H9 (cell line): Measurements from ENCODE around the gene CHMP1A. TPM values are rescaled to one million over a fixed set of nuclear protein-coding genes. Genes with fewer than 3 reads are reported as not detected.
A peak's percentile ranks its signal among the peaks of the same experiment; 100 is the strongest.

Source experiments
- DNase-seq: peaks from one replicate; pipeline ENCODE4 v3.0.0-alpha.2; 2017
- H2AFZ ChIP-seq: one replicate; pipeline ENCODE4 v1.6.1; 2013; ENCODE audit warnings: mild to moderate bottlenecking, low read length, control low read depth, moderate library complexity
- H2AK5ac ChIP-seq: 2 replicates; pipeline ENCODE4 v1.6.1; 2013; ENCODE audit warnings: low read length, control low read depth, mixed read lengths; ENCODE audit not compliant: insufficient read length
- H2BK120ac ChIP-seq: one replicate; pipeline ENCODE4 v1.6.1; 2013; ENCODE audit warnings: low read depth, mild to moderate bottlenecking, low read length, control low read depth, inconsistent platforms; ENCODE audit not compliant: poor library complexity, severe bottlenecking
- H2BK12ac ChIP-seq: 2 replicates; pipeline ENCODE4 v1.6.1; 2013; ENCODE audit warnings: low read length, control low read depth, mixed read lengths, low read depth; ENCODE audit not compliant: insufficient read length
- H2BK15ac ChIP-seq: 2 replicates; pipeline ENCODE4 v1.6.1; 2013; ENCODE audit warnings: low read depth, low read length, control low read depth
- H2BK20ac ChIP-seq: one replicate; pipeline ENCODE4 v1.6.1; 2013; ENCODE audit warnings: low read depth, mild to moderate bottlenecking, low read length, control low read depth, inconsistent platforms; ENCODE audit not compliant: poor library complexity, severe bottlenecking
- H2BK5ac ChIP-seq: 2 replicates; pipeline ENCODE4 v1.6.1; 2013; ENCODE audit warnings: low read length, control low read depth, mixed read lengths; ENCODE audit not compliant: insufficient read length
- H3K14ac ChIP-seq: 2 replicates; pipeline ENCODE4 v1.6.1; 2013; ENCODE audit warnings: low read length, control low read depth; ENCODE audit not compliant: insufficient read depth
- H3K18ac ChIP-seq: 2 replicates; pipeline ENCODE4 v1.6.1; 2013; ENCODE audit warnings: low read depth, mild to moderate bottlenecking, mixed read lengths, low read length, control low read depth; ENCODE audit not compliant: insufficient read length
- H3K23ac ChIP-seq: 2 replicates; pipeline ENCODE4 v1.6.1; 2013; ENCODE audit warnings: low read length, control low read depth, mixed read lengths, low read depth; ENCODE audit not compliant: insufficient read length
- H3K23me2 ChIP-seq: 2 replicates; pipeline ENCODE4 v1.6.1; 2013; ENCODE audit warnings: low read depth, mild to moderate bottlenecking, mixed read lengths, low read length, control low read depth; ENCODE audit not compliant: insufficient read length, poor library complexity, severe bottlenecking
- H3K27ac ChIP-seq: 2 replicates; pipeline ENCODE4 v1.5.1; 2013; ENCODE audit warnings: low read length, control low read depth, mixed read lengths, low read depth; ENCODE audit not compliant: insufficient read length
- H3K27me3 ChIP-seq: 2 replicates; pipeline ENCODE4 v1.6.1; 2013; ENCODE audit warnings: low read length, control low read depth, inconsistent platforms; ENCODE audit not compliant: insufficient read depth
- H3K4ac ChIP-seq: 2 replicates; pipeline ENCODE4 v1.6.1; 2013; ENCODE audit warnings: low read depth, mild to moderate bottlenecking, control low read depth, inconsistent platforms, low read length, moderate library complexity
- H3K4me1 ChIP-seq: 2 replicates; pipeline ENCODE4 v1.6.1; 2013; ENCODE audit warnings: low read length, control low read depth, inconsistent platforms; ENCODE audit not compliant: insufficient read depth
- H3K4me2 ChIP-seq: 2 replicates; pipeline ENCODE4 v1.6.1; 2013; ENCODE audit warnings: low read length, control low read depth, mixed read lengths; ENCODE audit not compliant: insufficient read length, insufficient read depth
- H3K56ac ChIP-seq: 2 replicates; pipeline ENCODE4 v1.6.1; 2013; ENCODE audit warnings: low read depth, mild to moderate bottlenecking, mixed read lengths, low read length, control low read depth; ENCODE audit not compliant: insufficient read length
- H3K79me1 ChIP-seq: 2 replicates; pipeline ENCODE4 v1.6.1; 2013; ENCODE audit warnings: low read depth, mild to moderate bottlenecking, moderate library complexity, low read length, control low read depth, inconsistent platforms; ENCODE audit not compliant: insufficient read depth, poor library complexity, severe bottlenecking
- H3K79me2 ChIP-seq: 2 replicates; pipeline ENCODE4 v1.6.1; 2013; ENCODE audit warnings: low read length, control low read depth, inconsistent platforms; ENCODE audit not compliant: insufficient read depth
- H3K9ac ChIP-seq: 2 replicates; pipeline ENCODE4 v1.6.1; 2013; ENCODE audit warnings: low read length, control low read depth, mixed read lengths; ENCODE audit not compliant: insufficient read length; ENCODE audit errors: extremely low read depth
- H3K9me3 ChIP-seq: one replicate; pipeline ENCODE4 v1.6.1; 2013; ENCODE audit warnings: low read depth, low read length, inconsistent platforms; ENCODE audit not compliant: control insufficient read depth
- H3T11ph ChIP-seq: one replicate; pipeline ENCODE4 v1.6.1; 2013; ENCODE audit warnings: mild to moderate bottlenecking, low read length, control low read depth, inconsistent platforms
- H4K20me1 ChIP-seq: one replicate; pipeline ENCODE4 v1.6.1; 2013; ENCODE audit not compliant: control insufficient read depth, insufficient read length, insufficient read depth
- H4K5ac ChIP-seq: 2 replicates; pipeline ENCODE4 v1.6.1; 2013; ENCODE audit warnings: low read depth, mild to moderate bottlenecking, mixed read lengths, low read length, control low read depth; ENCODE audit not compliant: insufficient read length
- H4K8ac ChIP-seq: replicated peaks from 2 replicates; pipeline ENCODE4 v1.6.1; 2013; ENCODE audit warnings: low read length, control low read depth, mixed read lengths, low read depth; ENCODE audit not compliant: insufficient read length
- H4K91ac ChIP-seq: 2 replicates; pipeline ENCODE4 v1.6.1; 2013; ENCODE audit warnings: low read depth, mild to moderate bottlenecking, moderate library complexity, mixed read lengths, low read length, control low read depth; ENCODE audit not compliant: insufficient read length
- H3K27ac Mint-ChIP-seq, 3 experiments: 2 replicates in 2 of 3; 3 replicates in 1 of 3; pipeline ENCODE4 v1.8.0; 2020 to 2021; ENCODE audit warnings: mixed read lengths in 3 of 3, mild to moderate bottlenecking in 1 of 3, moderate library complexity in 1 of 3
- H3K27me3 Mint-ChIP-seq: 2 replicates; pipeline ENCODE4 v1.8.0; 2021; ENCODE audit warnings: low read depth, mild to moderate bottlenecking, moderate library complexity, mixed read lengths
- H3K36me3 Mint-ChIP-seq, 3 experiments: 2 replicates in 2 of 3; 3 replicates in 1 of 3; pipeline ENCODE4 v1.8.0; 2020 to 2021; ENCODE audit warnings: low read depth in 3 of 3, mixed read lengths in 3 of 3; ENCODE audit not compliant: insufficient read depth in 1 of 3
- H3K4me1 Mint-ChIP-seq, 2 experiments: 2 replicates each; pipeline ENCODE4 v1.8.0; 2020; ENCODE audit warnings: mixed read lengths in 2 of 2
- H3K4me3 Mint-ChIP-seq, 2 experiments: 2 replicates in 1 of 2; 3 replicates in 1 of 2; pipeline ENCODE4 v1.8.0; 2020 to 2021; ENCODE audit warnings: mild to moderate bottlenecking in 2 of 2, mixed read lengths in 2 of 2, moderate library complexity in 1 of 2
- H3K9me3 Mint-ChIP-seq, 2 experiments: 2 replicates in 1 of 2; 3 replicates in 1 of 2; pipeline ENCODE4 v1.8.0; 2020; ENCODE audit warnings: mild to moderate bottlenecking in 2 of 2, mixed read lengths in 2 of 2, moderate library complexity in 1 of 2
- CTCF ChIP-seq: fragments of 200-600 bp; sonication (generic); conservative IDR thresholded peaks from 3 replicates; pipeline ENCODE4 v1.8.0; 2021; ENCODE audit warnings: antibody characterized with exemption, mild to moderate bottlenecking
- WGBS: extraction: QIAGEN DNeasy Blood & Tissue Kit; methylation state at CpG from one replicate; pipeline ENCODE4 v1.1.7; 2013; ENCODE audit warnings: missing lambda C conversion rate, low lambda C conversion rate, mixed read lengths; ENCODE audit not compliant: insufficient read length; ENCODE audit errors: extremely low coverage; 5-methylcytosine and 5-hydroxymethylcytosine counted together
- total RNA-seq: library from RNA; stranded (reverse); gene quantifications from 2 replicates; pipeline ENCODE4 v1.2.1, GENCODE V29; 2021

Gene CHMP1A
- total RNA-seq, 1 experiment from 2014 or later = 89.6 TPM

DNA sequence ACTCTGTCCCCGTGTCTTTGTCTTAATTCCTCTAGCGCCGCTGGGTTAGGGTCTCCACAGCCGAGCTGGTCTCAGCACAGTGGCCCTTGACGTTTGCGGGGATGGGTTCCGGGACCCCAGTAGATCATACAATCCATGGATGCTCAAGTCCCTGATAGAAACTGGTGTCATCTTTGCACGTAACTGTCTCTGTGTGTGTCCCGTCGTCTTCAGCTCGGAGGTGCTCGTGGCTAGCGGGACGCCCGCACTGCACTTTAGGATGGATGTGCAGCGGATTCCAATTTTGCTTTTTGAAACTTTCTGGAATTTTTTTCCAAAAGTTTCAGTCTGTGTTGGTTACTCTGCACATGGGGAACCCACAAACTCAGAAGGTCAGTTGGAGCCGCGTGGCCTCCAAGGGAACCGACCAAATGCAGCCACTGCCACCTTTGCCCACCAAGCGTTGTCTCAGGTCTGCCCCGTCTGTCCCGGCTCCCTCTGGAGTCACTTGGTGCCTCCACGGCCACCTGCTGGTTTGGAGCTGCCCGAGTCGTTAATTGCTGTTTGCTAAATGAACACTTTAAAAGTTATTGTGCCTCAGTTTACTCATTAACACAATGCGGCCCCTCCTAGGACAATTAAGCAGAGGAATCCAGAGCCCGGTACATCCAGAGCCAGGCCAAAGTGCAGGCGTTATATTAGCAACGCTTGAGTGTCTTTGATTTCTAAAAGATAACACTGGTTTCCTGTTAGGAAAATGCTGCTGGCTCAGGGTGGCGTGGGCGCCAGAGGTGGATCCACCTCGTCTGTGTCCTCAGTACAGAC is 49.4 kb downstream of the CHMP1A start:
- Histone ChIP-seq H2BK5ac (no peak overlapping the region), H4K5ac (no peak overlapping the region), H3K79me2 (no peaks in the 10 kb centered on the region), H2BK12ac (no peak overlapping the region), H2BK15ac (no peak overlapping the region), H4K20me1 (no peaks in the 10 kb centered on the region), H3K79me1 (no peaks in the 10 kb centered on the region), H4K8ac (no peak overlapping the region), H3K23me2 (peaks cover 2% of the 10 kb centered on the region), H3K27ac (no peak overlapping the region), H3T11ph (no peak overlapping the region), H2BK20ac (no peak overlapping the region), H2AK5ac (no peak overlapping the region), H2AFZ (no peak overlapping the region), H3K14ac (no peak overlapping the region), H3K9me3 (no peaks in the 10 kb centered on the region), H2BK120ac (no peak overlapping the region), H3K27me3 (no peaks in the 10 kb centered on the region), H4K91ac (no peak overlapping the region), H3K23ac (no peak overlapping the region), H3K9ac (no peak overlapping the region), H3K56ac (no peak overlapping the region), H3K4ac (no peak overlapping the region), H3K18ac (no peak overlapping the region), H3K4me1 (no peaks in the 10 kb centered on the region; the same call in 1 of the 2 replicates), H3K4me2 (no peak overlapping the region)
- TF ChIP-seq CTCF = no peak
- peak overlapping the region in 1 of 3 experiments; percentile 82; a peak in 1 of 7 replicates for H3K27ac Mint-ChIP-seq
- H3K27me3 Mint-ChIP-seq = peaks cover 4% of the 10 kb centered on the region
- WGBS = no CpG with 5 or more reads among the region's 32 CpGs
- DNase-seq = no peak
- peaks cover 0 to 2% (median 0%) of the 10 kb centered on the region in 3 experiments; a peak in 1 of 7 replicates for H3K36me3 Mint-ChIP-seq
- H3K4me3 Mint-ChIP-seq = no peak overlapping the region
- H3K9me3 Mint-ChIP-seq = no peaks in the 10 kb centered on the region; a peak in 1 of 5 replicates
- H3K4me1 Mint-ChIP-seq = peaks cover 6 to 7% of the 10 kb centered on the region in 2 experiments
